NCI-H1694 (cell line): ENCODE data around the gene KDR.

ENCODE experiments used
- DNase-seq: peaks from one replicate; lab custom pipeline; 2025; lab: John Stamatoyannopoulos, UW

The KDR gene

DNA sequence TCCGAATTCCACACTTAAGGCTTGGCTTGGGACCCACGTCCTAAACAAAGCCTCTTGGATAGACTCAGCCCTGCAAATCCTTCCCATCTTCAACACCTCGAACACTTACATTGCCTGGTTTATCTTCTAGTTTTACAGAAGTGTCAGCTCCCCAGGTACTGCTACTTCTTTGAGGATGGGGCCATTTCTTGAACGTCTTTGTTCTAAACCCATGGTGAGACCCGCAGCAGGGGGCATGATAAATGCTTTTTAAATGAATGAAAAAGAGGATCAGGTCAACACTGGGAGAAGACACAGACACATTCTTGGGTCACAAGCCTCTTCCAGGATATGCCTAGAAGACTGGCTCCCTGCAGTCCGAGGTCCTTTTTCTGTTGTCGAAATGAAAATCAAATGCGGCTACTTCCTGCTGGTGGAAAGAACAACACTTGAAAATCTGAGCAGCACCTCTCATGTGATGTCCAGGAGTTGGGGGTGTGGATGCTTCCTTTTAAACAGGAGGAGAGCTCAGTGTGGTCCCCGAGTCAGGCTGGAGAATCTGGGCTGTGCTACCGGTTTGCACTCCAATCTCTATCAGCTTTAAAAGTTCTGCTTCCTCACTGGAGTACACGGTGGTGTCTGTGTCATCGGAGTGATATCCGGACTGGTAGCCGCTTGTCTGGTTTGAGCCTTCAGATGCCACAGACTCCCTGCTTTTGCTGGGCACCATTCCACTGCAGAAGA is 45.8 kb downstream of the KDR start:
- DNase-seq = no peak

DNA sequence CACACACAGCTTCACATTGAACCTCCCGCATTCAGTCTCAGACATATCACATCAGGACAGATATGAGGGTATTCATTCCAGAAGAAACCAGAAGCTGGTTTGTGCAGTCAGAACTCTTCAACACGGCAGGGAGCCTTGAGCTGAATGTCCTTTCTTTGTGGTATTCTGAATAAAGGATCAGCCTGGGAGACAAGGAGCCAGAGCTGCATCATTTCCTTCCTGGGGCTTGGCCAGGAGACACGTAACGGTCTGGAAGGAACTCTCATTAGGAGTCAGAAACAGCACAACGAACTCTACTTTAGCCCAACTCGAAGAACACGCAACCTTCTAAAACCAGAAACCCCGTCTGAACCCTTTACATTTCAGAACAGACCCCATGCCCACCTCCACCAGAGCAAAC is 46.4 kb downstream of the KDR start:
- DNase-seq = no peak

DNA sequence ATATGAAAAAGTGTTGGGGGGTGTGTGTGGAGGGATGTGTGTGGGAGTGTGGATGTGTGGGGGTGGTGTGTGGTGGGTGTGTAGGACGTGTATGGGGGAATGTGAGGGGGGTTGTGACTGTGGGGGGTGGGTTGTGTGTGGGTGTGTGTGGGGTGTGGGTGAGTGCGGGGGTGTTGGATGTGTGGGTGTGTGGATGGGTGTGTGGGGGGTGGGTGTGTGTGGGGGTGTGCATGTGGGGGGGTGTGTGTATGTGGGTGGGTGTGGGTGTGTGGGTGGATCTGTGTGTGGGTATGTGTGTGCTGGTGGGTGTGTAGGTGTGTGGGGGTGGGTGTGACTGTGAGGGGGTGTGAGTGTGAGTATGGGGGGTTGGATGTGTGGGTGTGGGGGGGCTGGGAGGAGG is 47.8 kb downstream of the KDR start:
- no peak for DNase-seq

DNA sequence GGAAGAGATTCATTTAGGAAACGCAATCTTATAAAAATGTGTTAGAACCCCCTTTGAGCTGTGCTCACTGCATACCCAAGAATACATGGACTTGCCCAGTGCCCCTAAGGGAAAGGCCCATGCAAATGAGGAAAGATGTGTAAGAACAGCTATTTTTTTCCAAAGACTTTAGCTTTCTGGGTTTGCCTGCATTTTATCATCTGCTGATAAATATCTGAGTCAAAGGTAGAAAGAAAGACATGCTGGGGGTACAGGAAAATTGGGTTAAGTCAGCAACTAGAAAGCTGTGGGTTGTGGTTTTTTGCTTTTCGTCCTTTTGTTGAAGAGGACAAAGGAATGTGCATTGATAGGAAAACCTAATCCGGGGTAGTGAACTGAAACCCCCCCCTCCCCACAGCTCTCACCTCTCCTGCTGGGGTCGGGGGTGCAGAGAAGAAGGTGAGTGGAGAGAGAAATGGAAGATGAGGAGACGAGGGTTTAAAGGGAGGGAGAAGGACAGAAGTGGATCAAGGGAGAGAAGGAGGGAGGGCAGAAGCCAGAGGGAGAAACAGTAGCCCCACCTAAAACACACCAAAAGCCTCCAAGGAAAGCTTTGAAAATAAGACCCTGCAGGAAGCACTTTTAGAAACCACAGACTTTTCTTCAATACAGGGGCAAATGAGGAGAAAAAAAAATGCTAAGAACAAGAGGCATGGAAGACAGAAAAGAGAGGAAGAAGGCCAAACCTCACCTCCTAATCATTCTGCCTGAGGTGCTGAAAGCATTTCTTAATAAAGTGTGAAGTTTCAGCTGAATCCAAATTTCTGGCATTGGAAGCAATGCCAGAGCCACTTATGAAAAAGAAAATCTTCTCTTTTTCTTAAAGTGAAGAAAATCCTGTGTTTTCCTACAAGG is 49.3 kb downstream of the KDR start:
- DNase-seq = no peak

DNA sequence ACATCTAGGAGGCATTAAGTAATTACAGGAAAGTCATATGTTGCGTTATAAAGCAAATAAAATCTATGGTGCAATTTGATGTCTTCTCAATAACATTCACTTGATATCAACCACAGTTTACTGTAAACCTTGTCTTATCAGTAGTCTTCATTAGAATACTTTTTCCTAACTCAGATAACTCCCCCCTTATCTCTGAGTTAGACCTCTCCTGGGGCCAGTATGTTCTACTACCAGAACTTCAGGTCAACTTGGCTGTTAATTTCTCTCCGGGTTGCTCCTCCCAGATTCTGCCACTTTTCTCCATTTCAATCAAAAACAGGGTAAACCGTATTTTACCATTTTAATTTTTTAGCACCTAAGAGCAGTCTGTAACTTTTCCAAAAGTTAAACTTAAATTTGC is 50.0 kb downstream of the KDR start:
- no peak for DNase-seq

DNA sequence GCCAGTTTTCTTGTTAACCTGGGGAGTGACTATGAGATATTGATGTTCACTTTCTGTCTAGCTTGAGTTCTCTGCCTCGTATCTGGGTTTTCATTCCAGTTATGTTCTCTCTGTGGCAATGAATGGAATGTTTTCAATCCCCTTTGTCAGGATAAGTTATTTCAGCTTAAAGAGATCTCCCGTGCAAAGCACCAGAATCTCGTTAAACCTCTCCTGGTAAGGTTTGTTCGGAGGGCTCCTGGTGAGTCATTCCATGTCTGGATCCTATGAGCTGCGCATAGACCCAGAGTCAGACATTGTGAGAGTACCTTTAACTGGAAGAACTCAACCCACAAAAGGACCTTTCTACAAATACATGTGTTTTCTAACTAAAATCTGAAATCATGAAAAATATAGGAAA is 51.0 kb downstream of the KDR start:
- DNase-seq = no peak

DNA sequence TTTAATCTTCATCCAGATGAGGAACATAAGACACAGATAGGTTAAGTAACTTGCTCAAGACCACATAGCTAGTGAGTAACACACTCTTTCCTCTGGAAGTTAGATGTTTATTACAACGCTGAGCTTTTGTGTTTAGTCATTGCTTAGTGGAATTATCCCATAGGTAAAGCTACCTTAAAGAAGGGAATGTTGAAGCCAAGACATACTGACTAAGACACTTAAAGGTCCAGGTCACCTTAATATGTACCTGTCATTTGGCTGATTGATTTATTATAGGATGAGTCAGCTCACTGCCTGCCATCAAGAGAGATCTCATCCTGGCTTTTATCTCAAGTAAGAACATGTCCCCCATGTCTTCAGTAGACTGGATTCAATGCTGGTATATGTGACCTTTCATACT is 53.4 kb downstream of the KDR start:
- no peak for DNase-seq

DNA sequence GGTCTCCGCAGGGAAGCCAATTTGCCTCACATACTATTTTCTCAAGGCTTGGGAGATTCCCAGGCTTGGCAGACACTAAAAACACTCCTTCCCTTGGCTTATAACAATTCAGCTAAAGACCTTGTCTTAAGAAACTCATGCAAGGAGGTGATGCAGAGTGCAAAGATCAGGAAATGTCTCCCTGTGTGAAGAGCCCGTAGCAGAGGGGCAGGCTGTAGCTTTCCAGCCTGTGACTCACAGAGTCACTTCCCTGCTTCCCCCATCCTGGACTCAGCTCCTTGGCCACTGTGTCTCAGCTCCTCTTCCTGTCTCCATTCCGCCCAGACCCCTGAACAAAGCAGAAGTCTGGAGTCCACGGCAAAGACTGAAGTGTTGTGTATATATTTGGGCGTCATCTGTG is 56.1 kb downstream of the KDR start:
- no peak for DNase-seq

DNA sequence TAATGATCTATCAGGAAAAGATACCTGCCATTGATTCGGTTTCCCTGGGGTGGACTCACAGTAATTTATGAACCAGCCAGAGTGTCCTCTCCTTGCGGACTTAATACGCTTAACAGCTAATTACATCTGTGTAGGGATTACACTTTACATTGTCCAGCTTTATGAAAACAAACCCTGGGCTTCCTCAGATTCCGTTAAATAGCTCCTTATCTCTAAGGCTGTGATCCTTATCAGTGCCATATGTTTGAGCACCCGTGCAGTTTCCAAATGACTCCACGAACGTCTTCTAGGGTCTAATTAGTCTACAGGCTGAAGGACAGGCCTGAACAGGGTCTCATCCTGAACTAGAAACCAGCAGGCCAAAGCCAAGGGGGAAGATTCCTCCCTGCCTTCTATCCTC is 56.9 kb downstream of the KDR start:
- DNase-seq = no peak

DNA sequence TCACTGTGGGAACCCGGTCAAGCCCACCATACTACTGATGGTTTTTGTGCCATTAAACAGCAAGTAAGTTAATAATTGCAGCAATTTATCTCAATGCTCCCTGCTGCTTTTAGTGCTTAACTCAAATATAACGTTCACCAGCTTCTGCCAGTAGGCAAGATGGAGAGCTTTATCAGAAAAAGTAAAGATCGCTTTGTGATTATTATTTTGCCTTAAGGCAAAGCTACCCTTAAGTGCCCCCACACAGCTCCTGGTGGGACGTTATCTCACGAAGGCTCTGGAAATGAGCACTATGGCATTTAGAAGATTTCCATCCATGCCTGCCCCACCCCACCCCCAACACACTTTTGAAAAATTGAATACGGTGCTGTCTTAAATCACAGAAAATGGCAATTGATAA is 59.4 kb downstream of the KDR start:
- DNase-seq = no peak

DNA sequence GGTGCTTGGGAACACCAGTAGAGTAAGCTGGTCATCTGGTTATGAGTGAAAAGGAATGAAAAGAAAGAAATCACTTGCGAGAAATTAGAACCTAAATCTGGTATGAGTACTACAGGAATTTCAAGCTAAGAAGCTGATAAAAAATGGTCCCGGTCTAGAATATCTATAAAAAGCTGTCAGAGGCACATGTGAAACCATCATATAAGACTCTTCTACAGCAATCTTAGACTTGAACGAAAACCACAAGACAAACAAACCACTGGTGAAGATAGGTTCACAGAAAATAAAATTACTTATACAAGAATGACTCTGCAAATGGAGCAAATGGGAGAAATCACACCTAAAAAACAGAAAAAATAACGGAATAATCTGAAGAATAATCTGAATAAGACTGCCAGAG is 69.9 kb downstream of the KDR start:
- DNase-seq = no peak

DNA sequence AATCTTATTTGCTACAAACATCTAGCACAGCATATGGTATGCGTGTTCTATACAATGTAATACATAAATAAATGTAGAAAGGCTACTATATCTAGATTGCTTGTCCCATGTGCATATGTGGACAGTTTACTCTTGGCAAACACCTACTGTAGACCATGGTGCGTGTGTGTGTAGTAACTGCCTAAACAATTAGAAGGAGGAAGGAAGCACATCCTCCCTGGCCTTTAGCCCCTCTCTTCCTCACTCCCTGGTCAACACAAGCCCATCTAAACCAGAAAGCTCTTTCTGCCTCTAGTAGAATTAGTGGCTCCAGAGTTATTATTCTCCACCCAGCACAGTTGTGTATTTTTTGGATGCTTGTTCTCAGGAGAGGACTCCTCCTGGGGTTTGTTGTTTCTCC is 73.9 kb downstream of the KDR start:
- DNase-seq = no peak

DNA sequence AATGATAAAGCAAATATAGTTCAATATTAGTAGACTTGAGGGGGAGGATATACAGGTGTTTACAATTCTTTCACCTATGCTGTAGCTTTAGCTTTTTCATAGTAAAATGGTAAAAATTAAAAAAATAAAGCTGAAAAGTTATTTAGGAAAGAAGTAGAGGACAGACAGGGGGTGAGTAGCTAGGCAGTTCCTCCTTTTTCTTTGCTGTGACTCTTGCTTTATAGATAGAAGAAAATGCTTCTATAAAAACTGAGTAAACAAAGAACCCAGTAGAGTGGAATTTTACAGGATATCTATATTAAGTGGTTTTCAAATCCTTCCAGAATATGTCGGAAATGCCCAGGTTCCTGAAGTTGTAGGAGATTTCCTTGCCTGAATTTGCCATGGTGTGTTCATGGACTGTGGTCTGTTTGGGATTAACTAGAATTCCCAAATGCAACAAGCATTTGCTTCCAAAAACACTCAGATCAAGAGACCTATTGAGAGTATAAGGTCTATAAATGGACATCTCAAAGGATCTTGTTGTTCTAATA is 74.9 kb downstream of the KDR start:
- no peak for DNase-seq

DNA sequence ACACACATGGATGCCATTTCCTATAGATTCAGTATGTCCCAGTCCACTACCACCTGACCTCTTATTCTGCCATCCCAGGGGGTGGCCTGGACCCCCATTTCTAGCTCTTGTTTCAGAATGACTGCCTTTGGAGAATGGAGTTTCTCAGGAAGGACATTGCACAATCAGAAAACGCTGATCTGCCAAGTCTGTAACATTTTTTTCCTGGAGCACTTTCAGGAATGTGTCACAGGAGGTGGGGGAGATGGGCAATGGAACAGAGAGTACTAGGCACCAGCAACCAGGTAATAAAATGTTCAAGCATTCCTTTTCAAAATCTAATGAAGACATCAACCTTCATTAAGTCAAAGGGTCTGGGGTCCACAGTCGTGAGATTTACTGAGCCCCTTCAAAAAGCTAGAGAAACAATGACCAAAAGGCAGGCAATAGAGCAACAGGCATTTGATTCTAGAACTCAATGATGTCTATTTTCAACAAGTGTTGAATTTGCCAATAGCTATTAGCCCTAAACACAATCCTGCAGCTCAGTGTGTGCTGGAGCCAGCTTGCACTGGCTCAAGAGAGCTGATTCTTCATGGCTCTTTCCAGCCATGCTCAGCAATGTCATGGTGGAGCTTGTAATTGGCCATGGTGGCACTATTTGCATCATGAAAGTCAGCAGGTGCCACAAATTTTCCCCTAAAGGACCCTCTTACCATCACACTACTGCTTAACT is 87.1 kb downstream of the KDR start:
- DNase-seq = no peak

DNA sequence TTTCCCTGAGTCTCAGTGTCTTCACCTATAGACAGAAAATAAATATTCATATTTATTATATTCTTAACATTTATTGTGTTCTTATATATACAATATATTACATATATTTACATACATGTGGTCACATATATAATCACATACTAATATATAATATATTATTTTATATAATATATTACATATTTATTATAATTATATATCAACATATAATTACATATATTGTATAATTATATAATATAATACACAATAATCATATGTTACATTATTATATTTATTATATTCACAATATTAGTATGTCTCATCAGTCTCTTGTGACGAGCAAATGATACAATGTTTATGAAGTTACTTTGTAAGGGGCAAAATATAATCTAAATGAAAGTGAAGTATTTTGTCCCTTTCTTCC is 87.7 kb downstream of the KDR start:
- DNase-seq = no peak

DNA sequence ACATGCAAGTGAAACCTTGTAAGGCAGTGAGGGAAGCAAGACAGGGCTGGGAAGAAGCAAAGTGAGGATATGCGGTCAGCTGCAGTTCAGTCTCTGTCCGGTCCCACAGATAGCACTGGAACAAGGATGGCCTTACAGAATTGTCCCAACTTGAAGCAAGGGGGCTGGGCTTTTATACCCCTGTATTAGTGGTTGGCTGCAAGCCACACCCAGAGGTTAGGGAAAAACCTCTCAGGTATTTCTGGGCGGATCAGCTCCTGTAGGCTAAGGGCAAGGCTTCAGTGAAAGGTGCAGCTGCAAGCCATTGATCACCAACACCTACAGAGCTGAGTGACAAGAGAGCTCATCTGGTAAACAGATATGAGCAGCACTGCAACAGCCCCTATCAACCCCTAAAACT is 89.0 kb downstream of the KDR start:
- DNase-seq = no peak

DNA sequence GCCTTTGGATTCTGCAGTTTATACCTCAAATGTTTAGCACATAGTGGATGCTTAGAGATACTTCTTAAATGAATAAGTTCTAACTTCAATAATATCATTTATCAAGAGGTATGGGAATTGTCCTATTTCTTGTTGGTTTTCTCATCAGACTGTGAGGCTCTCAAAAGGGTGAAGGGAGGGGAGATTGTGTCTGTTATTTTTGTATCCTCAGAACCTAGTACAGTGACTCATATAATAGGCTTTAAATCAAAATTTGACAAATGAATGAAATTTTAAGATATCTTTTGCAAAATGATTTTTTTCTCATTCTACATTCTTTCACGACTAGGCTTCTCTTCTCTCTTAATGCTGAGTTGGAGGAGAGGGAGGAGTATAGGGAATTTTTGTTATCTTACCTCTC is 89.5 kb downstream of the KDR start:
- no peak for DNase-seq

DNA sequence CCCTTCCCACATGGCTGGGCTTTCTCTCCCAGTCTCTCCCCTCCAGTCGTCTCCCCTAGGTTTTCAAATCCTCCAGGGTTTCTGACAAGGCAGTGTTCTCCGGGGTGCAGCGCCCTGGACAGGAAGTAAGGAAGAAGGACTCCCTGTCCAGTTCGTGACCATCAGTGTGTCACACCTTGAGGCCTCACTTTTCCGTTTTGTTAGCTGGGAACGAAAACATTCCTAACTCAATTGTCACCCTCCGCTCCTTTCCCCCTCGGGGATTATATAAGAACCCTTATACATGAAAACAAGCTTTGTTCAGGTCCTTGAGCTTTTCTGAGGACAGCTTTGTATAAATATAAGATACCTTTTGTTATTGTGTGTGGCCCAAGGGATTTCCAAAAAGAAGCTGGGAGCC is 92.1 kb downstream of the KDR start:
- no peak for DNase-seq

DNA sequence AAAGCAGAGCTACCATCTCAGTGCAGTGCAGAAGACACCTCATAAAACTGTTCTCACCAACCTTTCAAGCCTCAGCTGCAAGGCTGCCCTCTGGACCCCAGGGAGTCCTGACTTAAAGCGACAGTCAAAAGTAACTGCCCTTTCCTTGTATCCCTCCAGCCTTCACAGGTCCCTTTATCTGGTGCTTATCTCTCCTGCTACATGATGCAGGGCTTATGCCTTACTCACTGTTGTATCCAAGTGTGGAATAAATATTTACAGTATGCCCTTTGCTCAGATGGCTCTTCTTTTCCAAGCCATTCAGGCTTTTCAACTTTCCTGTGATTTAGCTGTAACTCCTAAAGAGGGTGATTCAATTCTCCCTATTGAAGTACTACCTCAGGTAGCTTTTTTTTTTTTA is 92.6 kb downstream of the KDR start:
- no peak for DNase-seq

DNA sequence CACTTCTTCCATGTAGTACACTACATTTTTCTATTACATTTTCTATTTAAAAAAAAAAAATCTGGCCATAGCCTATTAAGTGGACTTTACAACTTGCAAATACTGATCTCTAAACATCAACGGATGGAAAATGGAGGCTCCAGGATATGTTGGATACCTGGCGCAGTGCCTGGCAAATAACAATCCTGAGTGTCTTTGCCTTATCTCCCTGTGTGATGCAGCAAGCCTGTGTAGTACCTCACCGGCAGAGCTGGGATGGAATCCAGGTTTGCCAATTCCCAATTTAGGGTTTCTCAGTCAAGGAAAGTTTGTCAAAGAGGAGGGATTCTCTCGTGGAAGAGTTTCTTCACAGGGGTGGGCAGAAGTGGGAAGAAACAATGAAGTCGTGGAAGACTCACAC is 93.2 kb downstream of the KDR start:
- no peak for DNase-seq

DNA sequence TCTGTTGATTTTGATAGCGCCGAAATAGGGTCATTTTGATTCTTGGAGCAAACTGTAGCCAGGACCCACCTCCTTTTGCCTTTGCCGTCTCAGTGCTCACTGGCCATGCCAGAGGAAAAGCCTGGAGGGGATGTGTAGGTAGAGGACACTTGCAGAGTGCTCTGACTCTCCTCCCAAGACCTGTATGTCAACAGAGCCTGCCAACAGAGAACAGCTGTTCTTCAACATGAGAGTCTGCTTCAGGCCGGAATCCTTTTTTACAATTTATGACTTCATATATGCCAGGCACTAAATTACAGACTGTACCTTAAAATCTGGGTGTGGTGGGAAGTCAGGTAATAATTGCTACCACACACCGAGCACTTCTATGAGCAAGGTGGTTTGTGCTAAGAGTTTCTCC is 94.2 kb downstream of the KDR start:
- no peak for DNase-seq

DNA sequence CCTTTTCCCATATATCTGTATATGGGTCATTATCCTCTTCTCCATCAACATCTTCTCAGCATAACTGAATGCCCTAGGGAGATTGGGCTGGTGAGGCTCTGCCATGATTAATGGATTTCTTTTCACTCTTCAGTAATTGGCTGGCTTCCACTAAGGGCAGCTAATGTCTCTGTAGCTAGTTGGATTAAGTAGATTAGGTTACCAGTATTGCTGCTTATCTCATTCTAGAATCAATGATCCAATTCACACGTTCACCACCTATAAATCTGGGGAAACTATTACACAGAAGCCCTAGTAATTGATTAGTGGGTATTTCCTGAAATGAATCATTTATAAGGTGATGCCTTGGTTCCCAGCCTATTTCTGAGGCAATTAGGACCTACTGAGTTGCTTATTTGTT is 94.8 kb downstream of the KDR start:
- no peak for DNase-seq
